HTR-8/SVneo (cell line): Measurements from ENCODE around the gene SERP1.

Experiments used
- DNase-seq: peaks from one replicate; pipeline ENCODE4 v3.0.0; 2011; ENCODE audit warnings: low spot score, mixed read lengths; ENCODE audit not compliant: insufficient read length
- FAIRE-seq: peaks from 2 replicates; lab custom pipeline; 2011; peaks lifted over from hg19 to GRCh38; lab: Jason Lieb, UNC

The SERP1 gene

DNA sequence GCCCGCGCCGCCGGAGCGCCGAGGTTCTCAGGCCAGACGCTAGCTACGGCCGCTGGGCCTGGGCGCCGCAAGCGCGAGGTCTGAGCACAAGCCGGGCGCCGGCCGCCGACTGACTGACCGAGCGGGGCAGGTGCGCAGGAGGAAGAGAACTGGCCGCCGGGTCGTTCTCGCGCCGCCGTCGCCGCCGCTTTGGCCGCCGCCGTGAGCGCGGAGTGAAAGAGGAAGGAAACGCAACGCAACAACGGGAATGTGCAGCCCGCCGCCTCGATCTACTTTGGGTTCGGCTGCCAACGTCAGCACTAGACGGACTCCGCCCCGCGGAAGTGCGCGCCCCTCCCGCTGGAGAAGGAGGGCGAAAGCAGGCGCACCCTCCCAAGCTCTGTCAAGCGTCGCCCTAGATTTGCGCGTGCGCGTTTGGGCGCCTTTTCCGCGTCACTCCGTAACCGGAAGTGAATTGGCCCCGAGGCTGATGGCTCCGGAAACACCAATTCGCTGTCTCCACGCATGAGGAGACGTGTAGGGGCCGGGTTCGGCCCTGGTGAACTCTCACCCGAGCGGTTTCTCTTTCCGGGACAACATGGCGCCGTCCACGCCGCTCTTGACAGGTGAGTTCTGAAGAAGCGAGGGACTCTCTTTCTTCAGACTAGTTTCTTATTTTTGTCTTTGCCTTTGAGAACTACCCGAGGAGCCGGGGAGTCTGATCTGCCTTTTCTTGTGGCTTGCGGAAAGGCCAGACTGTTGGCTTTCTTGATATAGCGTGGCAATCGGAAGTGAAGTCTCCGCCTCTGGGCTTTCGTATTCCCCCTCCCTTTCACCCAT, at the start of gene SERP1, which contains the start of gene EIF2A:
TSS of gene SERP1 (minus strand) at position 271 of the 819 bp plus-strand sequence. CDS start 361 bp downstream, outside the sequence.
TSS of gene EIF2A (plus strand) at position 562 of the 819 bp plus-strand sequence. CDS start at position 578, 16 bp downstream.
- FAIRE-seq: peak; percentile 94

GRCh38 chr3:150594150-150594549, 47.9 kb upstream of the SERP1 start:
- FAIRE-seq: no peak
- DNase-seq: no peak

More for the DNA sequence above, at the start of gene SERP1, which contains the start of gene EIF2A:
- peak; percentile 95 for DNase-seq

DNA sequence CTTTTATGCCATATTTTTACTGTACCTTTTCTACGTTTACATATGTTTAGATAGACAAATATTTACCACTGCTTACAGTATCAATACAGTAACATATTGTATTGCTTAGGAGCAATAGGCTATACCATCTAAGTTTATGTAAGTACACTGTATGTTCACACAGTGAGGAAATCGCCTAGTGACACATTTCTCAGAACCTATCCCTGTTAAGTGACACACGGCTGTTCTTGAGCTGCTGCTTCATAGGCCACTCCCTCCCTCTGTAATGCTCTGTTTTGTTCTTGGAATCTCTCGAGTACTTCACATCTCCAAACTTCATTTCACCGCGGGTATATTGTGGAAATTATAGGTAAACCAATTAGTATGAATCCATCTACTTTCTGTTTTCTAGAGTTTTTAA, 43.5 kb upstream of the SERP1 start:
- FAIRE-seq (no peak), DNase-seq (no peak)

DNA sequence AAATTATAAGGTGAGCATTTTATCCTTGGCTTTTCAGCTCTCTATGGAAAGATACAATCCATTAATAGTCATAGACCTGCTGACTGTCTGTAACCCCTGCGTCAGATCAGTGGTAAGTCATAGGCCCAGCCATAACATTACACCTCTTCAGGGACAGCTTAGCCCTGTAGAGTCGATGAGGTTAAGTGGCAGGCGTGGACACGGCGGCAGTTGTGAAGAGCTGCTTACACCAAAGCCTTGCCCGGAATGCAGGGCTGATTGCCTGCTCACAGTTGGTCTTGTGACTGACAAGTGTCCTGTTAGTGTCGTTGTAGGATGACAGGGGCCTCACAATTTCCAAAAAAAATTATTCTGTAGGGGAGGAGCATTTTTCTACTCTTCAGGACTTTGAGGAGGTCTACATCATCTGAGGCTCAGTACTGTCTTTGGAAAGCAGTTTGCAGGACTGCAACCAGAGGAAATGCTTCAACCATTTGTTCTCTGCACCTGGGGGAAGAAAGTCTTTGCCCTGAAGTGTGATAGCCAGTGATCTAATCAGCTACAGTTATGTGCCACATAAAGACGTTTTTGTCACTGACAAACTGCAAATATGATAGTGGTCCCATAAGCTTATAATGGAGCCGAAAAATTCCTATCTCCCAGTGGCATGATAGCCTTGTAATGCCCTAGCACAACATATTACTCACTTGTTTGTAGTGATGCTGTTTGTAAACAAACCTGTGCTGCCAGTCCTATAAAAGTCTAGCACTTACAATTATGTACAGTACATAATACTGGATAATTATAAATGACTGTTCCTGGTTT, 41.9 kb upstream of the SERP1 start:
- DNase-seq: no peak
- FAIRE-seq: no peak

DNA sequence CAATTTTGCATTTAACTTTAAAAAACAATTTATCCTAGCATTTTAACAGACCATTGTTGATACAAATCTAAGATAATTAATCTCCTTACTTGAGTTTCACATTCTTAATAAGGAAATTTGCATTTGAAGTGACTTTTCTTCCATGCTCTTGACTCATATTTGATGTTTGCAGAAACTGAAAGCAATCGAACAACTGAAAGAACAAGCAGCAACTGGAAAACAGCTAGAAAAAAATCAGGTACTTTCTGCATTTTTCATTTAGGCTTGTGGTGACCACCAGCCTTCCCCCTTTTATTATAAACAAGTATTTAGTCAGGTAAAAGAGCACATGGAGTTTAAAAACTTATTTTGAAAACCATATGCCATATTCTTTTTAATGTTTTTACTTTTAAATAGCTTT, 36.7 kb upstream of the SERP1 start:
- FAIRE-seq: no peak
- no peak for DNase-seq

DNA sequence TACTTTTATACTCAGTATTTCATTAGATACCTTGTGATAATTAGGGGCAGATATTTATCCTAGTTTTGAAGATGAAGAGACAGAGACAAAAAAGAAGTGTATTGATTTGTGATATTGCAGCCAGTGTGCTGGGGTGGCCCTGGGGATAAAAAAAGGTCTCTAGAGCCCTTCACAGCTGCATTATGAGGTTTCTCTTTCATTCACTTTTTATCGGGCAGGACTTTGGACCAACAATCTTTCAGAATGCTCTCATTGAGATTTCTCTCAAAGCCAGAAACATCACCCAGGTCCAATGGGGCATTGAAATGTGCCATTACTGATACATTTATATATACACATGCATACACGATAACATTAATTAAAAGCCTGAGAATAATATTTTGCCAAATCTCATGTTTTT, 36.3 kb upstream of the SERP1 start:
- no peak for DNase-seq
- FAIRE-seq: no peak

DNA sequence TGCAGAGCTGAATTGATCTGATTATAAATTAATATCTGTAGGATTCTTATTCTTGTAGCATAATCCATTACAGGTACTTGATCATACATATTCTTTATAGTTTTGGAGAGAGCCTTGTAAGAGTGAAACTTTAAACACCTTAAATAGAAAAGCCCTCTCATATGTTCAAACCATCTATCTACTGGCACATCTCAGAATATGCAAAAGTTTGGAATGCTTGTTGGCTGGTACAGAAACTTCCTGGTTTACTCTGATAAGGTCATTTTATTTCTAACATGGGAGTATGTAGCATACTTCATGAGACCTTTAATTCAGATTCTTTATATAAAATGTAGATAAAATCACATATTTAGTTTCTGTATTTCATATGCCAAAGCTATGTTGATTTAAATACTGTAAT, 34.9 kb upstream of the SERP1 start:
- DNase-seq: no peak
- no peak for FAIRE-seq

DNA sequence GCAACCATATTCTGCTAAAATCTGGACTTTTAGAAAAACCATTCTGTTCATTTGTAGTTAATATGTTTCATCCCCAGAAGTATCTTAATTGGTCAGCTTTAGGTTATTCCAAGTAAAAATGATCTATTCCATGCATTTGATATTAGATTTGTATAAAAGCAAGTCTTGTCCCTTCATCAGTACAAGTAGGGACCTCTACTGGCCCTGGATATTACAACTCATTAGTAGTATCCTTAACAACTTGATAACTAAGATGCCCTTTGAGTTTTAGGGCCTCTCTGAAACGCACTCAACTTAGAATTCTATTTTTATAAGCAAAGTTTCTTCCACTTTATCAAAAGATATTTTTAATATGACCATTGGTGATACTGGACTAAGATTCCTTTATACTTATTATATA, 31.6 kb upstream of the SERP1 start:
- FAIRE-seq: no peak
- no peak for DNase-seq

- DNase-seq (no peak), FAIRE-seq (no peak)
These were observed 21.0 kb upstream of the SERP1 start for GRCh38 chr3:150567328-150567727.

- no peak for DNase-seq
- no peak for FAIRE-seq
These were observed 17.9 kb upstream of the SERP1 start for GRCh38 chr3:150564243-150564642.

DNA sequence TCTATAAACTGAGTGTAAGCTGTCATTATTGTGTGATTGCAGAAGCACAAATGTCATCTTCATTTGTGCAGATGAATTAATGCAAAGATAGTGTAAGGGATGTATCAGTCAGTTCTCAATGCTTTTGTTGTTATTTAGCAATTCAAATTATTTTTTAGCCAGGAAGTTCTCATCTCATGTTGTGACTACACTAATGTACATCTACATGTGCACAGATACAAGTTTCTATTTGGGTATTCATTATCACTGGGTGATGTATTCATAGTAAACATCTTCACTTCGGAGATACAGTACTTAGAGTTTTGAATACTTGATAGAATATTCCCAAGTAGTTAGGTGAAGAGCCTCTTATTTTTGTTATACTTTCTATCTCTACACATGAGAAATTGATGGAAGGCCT, 11.4 kb upstream of the SERP1 start:
- FAIRE-seq: no peak
- no peak for DNase-seq

GRCh38 chr3:150556792-150557191, 10.5 kb upstream of the SERP1 start:
- FAIRE-seq (no peak), DNase-seq (no peak)

DNA sequence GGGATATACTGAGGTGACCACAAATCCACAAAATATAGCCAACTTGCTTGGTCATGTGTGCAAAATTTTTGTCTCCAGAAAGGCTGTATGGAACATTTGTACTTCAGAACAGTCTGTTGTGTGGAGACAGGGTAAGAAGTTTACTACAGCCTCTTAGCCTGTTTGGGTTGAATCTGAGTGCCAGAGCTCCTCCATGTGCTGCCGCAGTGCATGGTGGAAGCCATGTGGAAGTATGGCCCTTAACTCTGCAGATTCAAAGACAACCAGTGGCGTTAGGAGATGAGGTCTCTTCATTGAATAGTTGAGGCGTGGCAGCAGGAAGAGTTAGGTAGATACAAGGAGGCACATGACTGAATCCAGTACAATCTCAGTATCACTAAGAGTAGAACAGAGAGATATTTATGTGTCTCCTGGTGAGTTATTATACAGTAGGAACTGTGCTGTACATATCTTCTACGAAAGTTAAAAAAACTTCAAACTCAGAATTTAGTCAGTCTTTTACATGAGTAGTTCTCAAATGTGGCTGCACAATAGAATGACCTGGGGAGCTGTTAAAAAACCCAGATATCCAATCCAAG, 9.7 kb upstream of the SERP1 start:
- FAIRE-seq: no peak
- DNase-seq: no peak

GRCh38 chr3:150547045-150547741, 897 bp upstream of the SERP1 start:
- DNase-seq (peak; percentile 69), FAIRE-seq (no peak)

GRCh38 chr3:150545419-150546225, 674 bp downstream of the SERP1 start:
- FAIRE-seq (no peak), DNase-seq (no peak)

DNA sequence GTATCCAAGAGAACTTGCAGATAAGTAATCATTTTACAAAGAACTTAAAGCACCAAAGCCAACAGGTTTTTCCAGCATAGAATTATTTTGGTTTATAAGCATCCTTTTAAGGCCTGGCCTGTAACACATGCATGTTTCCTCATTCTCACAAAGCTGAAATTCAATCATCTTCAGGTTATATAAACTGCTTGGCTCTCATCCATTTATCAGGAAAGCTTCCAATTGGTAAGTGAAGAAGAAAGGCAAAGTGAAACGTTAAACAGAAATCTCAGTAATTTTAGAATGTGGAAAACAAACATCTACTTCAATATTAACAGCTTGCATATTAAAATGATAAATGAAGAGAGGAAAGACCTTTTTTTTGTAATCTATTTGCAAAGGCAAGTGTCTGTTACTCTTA, 1.6 kb downstream of the SERP1 start:
- DNase-seq: no peak
- FAIRE-seq: no peak

DNA sequence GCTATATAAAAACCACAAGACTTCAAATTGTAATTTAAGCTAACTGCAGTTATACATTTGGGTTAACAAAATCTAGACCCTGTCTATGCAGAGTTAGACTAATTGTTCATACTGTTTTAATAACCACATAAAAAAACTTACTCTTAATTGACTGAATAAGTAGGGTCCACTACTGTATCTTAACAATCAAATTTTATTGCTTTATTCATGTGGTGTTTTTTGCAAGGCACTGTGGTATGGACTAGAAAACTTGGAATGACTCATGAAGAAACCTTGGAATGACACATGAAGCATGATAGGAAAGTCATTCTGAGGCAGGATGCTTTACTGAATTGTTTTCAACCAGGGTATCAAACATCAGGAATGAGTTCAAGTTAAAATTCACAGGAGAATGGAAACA, 2.3 kb downstream of the SERP1 start:
- FAIRE-seq: no peak
- no peak for DNase-seq

- no peak for FAIRE-seq
These were observed 2.8 kb downstream of the SERP1 start for GRCh38 chr3:150543531-150543930.

GRCh38 chr3:150543128-150543527, 3.2 kb downstream of the SERP1 start:
- FAIRE-seq (no peak), DNase-seq (no peak)

More at GRCh38 chr3:150543531-150543930, 2.8 kb downstream of the SERP1 start:
- DNase-seq: no peak
